Endothelial cell of umbilical vein (primary cell): ENCODE data around the gene PLOD2. TPM values are rescaled to one million over a fixed set of nuclear protein-coding genes. Genes with fewer than 3 reads are reported as not detected.
A peak's percentile ranks its signal among the peaks of the same experiment; 100 is the strongest.

Experiments used
- BruUV-seq: library from RNA; stranded (reverse); fragments of 400-500 nt; replicated peaks from 2 replicates; lab custom pipeline; 2021; lab: Mats Ljungman, UMichigan
- CTCF ChIA-PET: fragments of 300-600, 350-600 bp; sonication (Branson Sonifier 250); formaldehyde crosslinking; loops from one replicate; lab custom pipeline; 2021; ENCODE audit warnings: antibody characterized with exemption, inconsistent platforms; lab: Charles Lee
- POLR2A ChIA-PET: fragments of 300-600, 350-600 bp; sonication (Branson Sonifier 250); formaldehyde crosslinking; loops from one replicate; lab custom pipeline; 2021; ENCODE audit warnings: antibody characterized with exemption, inconsistent platforms; lab: Charles Lee
- DNase-seq: peaks from one replicate; pipeline ENCODE4 v3.0.0-alpha.2; 2011; ENCODE audit warnings: low read depth, low spot score
- FAIRE-seq: peaks from 2 replicates; lab custom pipeline; 2011; peaks lifted over from hg19 to GRCh38; lab: Jason Lieb, UNC
- H2AFZ ChIP-seq: 2 replicates; pipeline ENCODE4 v1.6.0; 2012; ENCODE audit warnings: low read depth, low read length, control low read depth, inconsistent platforms
- H3K27ac ChIP-seq: 2 replicates; pipeline ENCODE4 v1.5.1; 2011; ENCODE audit warnings: low read depth, mild to moderate bottlenecking, control low read depth, low read length, moderate library complexity; ENCODE audit not compliant: insufficient read depth
- H3K27me3 ChIP-seq, 2 experiments: 2 replicates each; pipeline versions ENCODE4 v1.6.0 to v1.6.1; 2011; ENCODE audit warnings: low read length in 2 of 2, mixed read lengths in 1 of 2; ENCODE audit not compliant: control insufficient read depth in 2 of 2, insufficient read depth in 2 of 2
- H3K36me3 ChIP-seq, 2 experiments: 2 replicates in 1 of 2; 3 replicates in 1 of 2; pipeline ENCODE4 v1.5.1; 2011; ENCODE audit warnings: low read length in 2 of 2, mild to moderate bottlenecking in 1 of 2, moderate library complexity in 1 of 2; ENCODE audit not compliant: control insufficient read depth in 2 of 2, insufficient read depth in 2 of 2; ENCODE audit errors: extremely low read depth in 1 of 2
- H3K4me1 ChIP-seq: 3 replicates; pipeline ENCODE4 v1.5.1; 2011; ENCODE audit warnings: mild to moderate bottlenecking, low read length; ENCODE audit not compliant: control insufficient read depth, insufficient read depth; ENCODE audit errors: extremely low read depth
- H3K4me2 ChIP-seq: 2 replicates; pipeline ENCODE4 v1.6.1; 2011; ENCODE audit warnings: low read length, control low read depth, mixed read lengths; ENCODE audit not compliant: insufficient read depth
- H3K4me3 ChIP-seq, 3 experiments: fragments of 200-600 bp in 1 of 3; sonication (generic), shearing (Covaris generic) in 1 of 3; replicated peaks in 1 of 3; 2 replicates each; pipeline ENCODE4 v1.5.1; 2011 to 2016; ENCODE audit warnings: control low read depth in 3 of 3, low read length in 3 of 3, mild to moderate bottlenecking in 2 of 3, inconsistent platforms in 1 of 3, low read depth in 1 of 3, moderate library complexity in 1 of 3; ENCODE audit not compliant: insufficient read depth in 1 of 3
- H3K79me2 ChIP-seq: 2 replicates; pipeline ENCODE4 v1.6.0; 2012; ENCODE audit warnings: low read length, inconsistent platforms; ENCODE audit not compliant: control insufficient read depth, insufficient read depth
- H3K9ac ChIP-seq: replicated peaks from 2 replicates; pipeline ENCODE3; 2011; ENCODE audit warnings: low read length, control low read depth; ENCODE audit not compliant: insufficient read depth; ENCODE audit errors: extremely low read depth
- H3K9me1 ChIP-seq: replicated peaks from 3 replicates; pipeline ENCODE4 v1.6.0; 2011; ENCODE audit warnings: mild to moderate bottlenecking, low read length; ENCODE audit not compliant: control insufficient read depth, insufficient read depth; ENCODE audit errors: extremely low read depth
- H3K9me3 ChIP-seq: replicated peaks from 2 replicates; pipeline ENCODE4 v1.5.1; 2012; ENCODE audit warnings: low read length, inconsistent platforms; ENCODE audit not compliant: control insufficient read depth, insufficient read depth
- H4K20me1 ChIP-seq: replicated peaks from 2 replicates; pipeline ENCODE3; 2011; ENCODE audit warnings: mild to moderate bottlenecking, low read length; ENCODE audit not compliant: control insufficient read depth, insufficient read depth; ENCODE audit errors: extremely low read depth
- EZH2 ChIP-seq: IDR thresholded peaks from 2 replicates; pipeline ENCODE4 v1.6.1; 2012; ENCODE audit warnings: borderline replicate concordance, low read depth, mild to moderate bottlenecking, moderate library complexity, low read length, inconsistent platforms; ENCODE audit not compliant: severe bottlenecking
- FOS ChIP-seq: IDR thresholded peaks from 2 replicates; pipeline ENCODE4 v1.6.1; 2011; ENCODE audit warnings: mild to moderate bottlenecking, low read length, moderate library complexity, borderline replicate concordance; ENCODE audit not compliant: insufficient read depth
- GATA2 ChIP-seq: IDR thresholded peaks from 2 replicates; pipeline ENCODE4 v1.7.0; 2011; ENCODE audit warnings: low read depth, mild to moderate bottlenecking, moderate library complexity, mixed read lengths, low read length; ENCODE audit not compliant: insufficient read length, insufficient read depth
- JUN ChIP-seq: IDR thresholded peaks from 2 replicates; pipeline ENCODE4 v1.6.1; 2011; ENCODE audit warnings: borderline replicate concordance, low read depth; ENCODE audit not compliant: insufficient read length, insufficient read depth
- MYC ChIP-seq: IDR thresholded peaks from one replicate; pipeline ENCODE4 v1.6.1; 2011; ENCODE audit warnings: mild to moderate bottlenecking, low read depth, low read length
- POLR2A ChIP-seq: IDR thresholded peaks from 2 replicates; pipeline ENCODE4 v1.6.1; 2012; ENCODE audit warnings: low read depth, mild to moderate bottlenecking, control low read depth, low read length
- POLR2AphosphoS5 ChIP-seq: IDR thresholded peaks from 2 replicates; pipeline ENCODE4 v1.6.1; 2012; ENCODE audit warnings: low read depth, mild to moderate bottlenecking, control low read depth, low read length, moderate library complexity; ENCODE audit not compliant: insufficient read depth
- dilution Hi-C: fragments of 300-500 bp; cut with MboI; formaldehyde crosslinking; loops from one replicate; pipeline ENCODE4 v1.15.0; 2019; ENCODE audit warnings: low sequenced_read_pairs; ENCODE audit not compliant: extremely low pct_ligation_motif_present
- intact Hi-C: fragments of 100-400 bp; cut with micrococcal nuclease; formaldehyde crosslinking; loops from one replicate; pipeline ENCODE4 v1.10.0; 2022
- polyA plus RNA-seq, 4 experiments: library from polyadenylated mRNA; depleted of rRNA in 3 of 4; stranded (reverse) in 3 of 4; unstranded in 1 of 4; fragments of >200 nt; gene quantifications; 2 replicates each; pipeline versions ENCODE4 v1.2.1 to v1.2.3, GENCODE V29; 2011 to 2012; ENCODE audit warnings: missing spikeins in 1 of 4
- total RNA-seq: library from RNA; stranded (reverse); gene quantifications from 2 replicates; pipeline ENCODE4 v1.2.3, GENCODE V29; 2021
- TF ChIP-seq, protein P1 (sequence below), 2 donors: IDR thresholded peaks; 1 replicate in 1 of 2; 2 replicates in 1 of 2; pipeline ENCODE4 v1.5.1; 2011; ENCODE audit warnings: low read length in 2 of 2, mild to moderate bottlenecking in 2 of 2, moderate library complexity in 2 of 2, control low read depth in 1 of 2, inconsistent platforms in 1 of 2, low read depth in 1 of 2; ENCODE audit not compliant: insufficient read depth in 1 of 2; ENCODE audit errors: extremely low read depth in 1 of 2
- TF ChIP-seq, protein P2 (sequence below): IDR thresholded peaks from 2 replicates; pipeline ENCODE4 v1.6.1; 2011; ENCODE audit not compliant: insufficient read depth, insufficient read length

The PLOD2 gene
- total and polyA plus RNA-seq, 2 donors (not counting 3 experiments of a cell fraction or from before 2014, with no cell fraction given), result 36.1 to 193 TPM

DNA sequence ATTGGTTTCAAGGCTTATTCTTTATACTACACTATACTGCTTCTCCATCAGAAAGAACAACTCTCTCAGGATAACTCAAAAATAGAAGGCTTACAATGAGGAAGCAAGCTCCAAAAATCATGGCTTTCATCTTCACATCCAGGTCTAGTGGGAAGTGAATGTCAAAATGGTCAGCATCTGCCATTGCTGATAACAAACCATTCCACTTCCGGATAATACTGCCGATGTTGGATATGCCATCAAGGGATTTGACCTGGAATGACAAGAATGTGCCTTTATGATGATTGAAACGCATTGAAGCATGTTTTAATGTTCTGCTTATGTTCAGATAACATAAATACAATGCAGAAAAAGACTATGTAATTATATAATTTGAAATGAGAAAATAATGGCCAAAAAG, 34.0 kb upstream of the PLOD2 start:
- Histone ChIP-seq H3K27ac (peak overlapping the region; percentile 81), H3K4me2 (peak overlapping the region; percentile 62), H3K4me3 (no peak overlapping the region), H3K9me1 (no peaks in the 10 kb centered on the region), H3K9me3 (no peaks in the 10 kb centered on the region), H3K36me3 (peaks cover 4 to 10% of the 10 kb centered on the region in 2 experiments), H3K79me2 (no peaks in the 10 kb centered on the region), H2AFZ (no peak overlapping the region), H3K4me1 (peaks cover 47% of the 10 kb centered on the region), H3K27me3 (no peaks in the 10 kb centered on the region), H3K9ac (peak overlapping the region; percentile 40), H4K20me1 (no peaks in the 10 kb centered on the region)
- ChIA-PET CTCF (interaction anchor here (1.0 to 3.9 kb wide), 7 partner anchors 18 to 383 kb away, joined by 3 to 50 read pairs (median 4); no protein-coding TSS in a partner anchor), POLR2A (interaction anchor here (0.5 to 2.1 kb wide), 4 partner anchors 28 to 132 kb away, joined by 3 to 5 read pairs (median 4); partner anchors contain the start of gene PLOD2)
- dilution Hi-C loops, result no loop called here
- peak; percentile 97 for DNase-seq
- TF ChIP-seq JUN (peak; percentile 85), FOS (peak; percentile 17), POLR2A (peak; percentile 93), POLR2AphosphoS5 (peak; percentile 98), MYC (no peak), GATA2 (peak; percentile 97), EZH2 (no peak)
- TF ChIP-seq, protein P1, sequence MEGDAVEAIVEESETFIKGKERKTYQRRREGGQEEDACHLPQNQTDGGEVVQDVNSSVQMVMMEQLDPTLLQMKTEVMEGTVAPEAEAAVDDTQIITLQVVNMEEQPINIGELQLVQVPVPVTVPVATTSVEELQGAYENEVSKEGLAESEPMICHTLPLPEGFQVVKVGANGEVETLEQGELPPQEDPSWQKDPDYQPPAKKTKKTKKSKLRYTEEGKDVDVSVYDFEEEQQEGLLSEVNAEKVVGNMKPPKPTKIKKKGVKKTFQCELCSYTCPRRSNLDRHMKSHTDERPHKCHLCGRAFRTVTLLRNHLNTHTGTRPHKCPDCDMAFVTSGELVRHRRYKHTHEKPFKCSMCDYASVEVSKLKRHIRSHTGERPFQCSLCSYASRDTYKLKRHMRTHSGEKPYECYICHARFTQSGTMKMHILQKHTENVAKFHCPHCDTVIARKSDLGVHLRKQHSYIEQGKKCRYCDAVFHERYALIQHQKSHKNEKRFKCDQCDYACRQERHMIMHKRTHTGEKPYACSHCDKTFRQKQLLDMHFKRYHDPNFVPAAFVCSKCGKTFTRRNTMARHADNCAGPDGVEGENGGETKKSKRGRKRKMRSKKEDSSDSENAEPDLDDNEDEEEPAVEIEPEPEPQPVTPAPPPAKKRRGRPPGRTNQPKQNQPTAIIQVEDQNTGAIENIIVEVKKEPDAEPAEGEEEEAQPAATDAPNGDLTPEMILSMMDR (IDR thresholded peaks at IDR 0.05; ENCODE audit: extremely low read depth in 1 of 2, insufficient read depth in 1 of 2, low read depth in 1 of 2, low read length in 2 of 2), result no peak
- TF ChIP-seq, protein P2, sequence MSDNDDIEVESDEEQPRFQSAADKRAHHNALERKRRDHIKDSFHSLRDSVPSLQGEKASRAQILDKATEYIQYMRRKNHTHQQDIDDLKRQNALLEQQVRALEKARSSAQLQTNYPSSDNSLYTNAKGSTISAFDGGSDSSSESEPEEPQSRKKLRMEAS, result no peak
- BruUV-seq, result no TSS peak
- intact Hi-C loops, result loop anchor here (1.0 to 2.0 kb wide), 6 partner anchors 18 to 312 kb away; partner anchors contain the start of gene PLSCR4
- peak; percentile 94 for FAIRE-seq
